Muscle of leg (tissue), 11 donors: Measurements from ENCODE around the gene CENPN. TPM values are rescaled to one million over a fixed set of nuclear protein-coding genes. Genes with fewer than 3 reads are reported as not detected.
A peak's percentile ranks its signal among the peaks of the same experiment; 100 is the strongest.

Source experiments
- DNase-seq: peaks from one replicate; pipeline ENCODE4 v3.0.0; 2013
- H3K27ac ChIP-seq: one replicate; pipeline ENCODE4 v1.5.1; 2013; ENCODE audit warnings: mild to moderate bottlenecking, low read length, control low read depth
- H3K27me3 ChIP-seq: one replicate; pipeline ENCODE4 v1.6.1; 2013; ENCODE audit warnings: low read length; ENCODE audit not compliant: control insufficient read depth, insufficient read depth
- H3K36me3 ChIP-seq: one replicate; pipeline ENCODE4 v1.6.1; 2013; ENCODE audit warnings: low read length; ENCODE audit not compliant: control insufficient read depth, insufficient read depth
- H3K4me1 ChIP-seq: one replicate; pipeline ENCODE4 v1.6.1; 2013; ENCODE audit warnings: low read length; ENCODE audit not compliant: control insufficient read depth, insufficient read depth
- H3K4me3 ChIP-seq: one replicate; pipeline ENCODE4 v1.5.1; 2013; ENCODE audit warnings: low read length, control low read depth
- H3K9me3 ChIP-seq: replicated peaks from 2 replicates; pipeline ENCODE4 v1.6.1; 2013; ENCODE audit warnings: low read depth, low read length; ENCODE audit not compliant: control insufficient read depth
- WGBS: methylation state at CpG from one replicate; pipeline ENCODE4 v1.1.5; 2013; ENCODE audit warnings: missing lambda C conversion rate; ENCODE audit not compliant: insufficient coverage; 5-methylcytosine and 5-hydroxymethylcytosine counted together
- polyA plus RNA-seq, 8 donors: library from polyadenylated mRNA; unstranded; fragments of 120-200 nt; gene quantifications; one replicate each; pipeline versions ENCODE4 v1.2.1 to v1.2.3, GENCODE V29; 2013; ENCODE audit warnings: inconsistent platforms in 1 of 8, low replicate concordance in 1 of 8; ENCODE audit not compliant: insufficient read length in 8 of 8, insufficient read depth in 1 of 8
- total RNA-seq: library from RNA; stranded (reverse); fragments of 120-200 nt; gene quantifications from one replicate; pipeline ENCODE4 v1.2.4, GENCODE V29; 2013

Gene CENPN
- total and polyA plus RNA-seq, 9 donors: 13.2 to 20.7 (median 16.0) TPM

GRCh38 chr16:80989801-80990200 is 17.2 kb upstream of the CENPN start:
- WGBS: no CpG with 5 or more reads among the region's 2 CpGs
- no peak for DNase-seq
- peaks cover 2% of the 10 kb centered on the region for H3K36me3 ChIP-seq
- no peak overlapping the region for H3K27ac ChIP-seq
- H3K4me1 ChIP-seq: no peaks in the 10 kb centered on the region
- no peaks in the 10 kb centered on the region for H3K27me3 ChIP-seq
- no peaks in the 10 kb centered on the region for H3K9me3 ChIP-seq
- no peak overlapping the region for H3K4me3 ChIP-seq

GRCh38 chr16:80990577-80990976 is 16.4 kb upstream of the CENPN start:
- no peak overlapping the region for H3K27ac ChIP-seq
- H3K9me3 ChIP-seq: no peaks in the 10 kb centered on the region
- WGBS: 100% methylated on average over 1 of the region's 3 CpGs
- no peak for DNase-seq
- no peak overlapping the region for H3K4me3 ChIP-seq
- peaks cover 2% of the 10 kb centered on the region for H3K36me3 ChIP-seq
- no peaks in the 10 kb centered on the region for H3K4me1 ChIP-seq
- H3K27me3 ChIP-seq: no peaks in the 10 kb centered on the region

- no peaks in the 10 kb centered on the region for H3K4me1 ChIP-seq
- DNase-seq: no peak
- WGBS: 83% methylated on average over 1 of the region's 2 CpGs
- no peak overlapping the region for H3K27ac ChIP-seq
- peaks cover 2% of the 10 kb centered on the region for H3K36me3 ChIP-seq
- H3K4me3 ChIP-seq: no peak overlapping the region
- H3K9me3 ChIP-seq: no peaks in the 10 kb centered on the region
- no peaks in the 10 kb centered on the region for H3K27me3 ChIP-seq
Observed at GRCh38 chr16:80990978-80991377, 16.0 kb upstream of the CENPN start.

- WGBS: no CpG with 5 or more reads among the region's 6 CpGs
- H3K4me3 ChIP-seq: no peak overlapping the region
- H3K27ac ChIP-seq: no peak overlapping the region
- H3K27me3 ChIP-seq: no peaks in the 10 kb centered on the region
- H3K4me1 ChIP-seq: no peaks in the 10 kb centered on the region
- no peaks in the 10 kb centered on the region for H3K9me3 ChIP-seq
- DNase-seq: no peak
- H3K36me3 ChIP-seq: peaks cover 2% of the 10 kb centered on the region
Observed at GRCh38 chr16:80991792-80992430, 15.1 kb upstream of the CENPN start.

GRCh38 chr16:80992676-80993293 is 14.2 kb upstream of the CENPN start:
- no peak for DNase-seq

GRCh38 chr16:80993307-80993706 is 13.7 kb upstream of the CENPN start:
- Histone ChIP-seq H3K9me3 (no peaks in the 10 kb centered on the region), H3K27me3 (no peaks in the 10 kb centered on the region), H3K4me3 (no peak overlapping the region), H3K27ac (peak overlapping the region; percentile 51), H3K4me1 (no peaks in the 10 kb centered on the region), H3K36me3 (peaks cover 2% of the 10 kb centered on the region)
- WGBS: 79% methylated on average over 4 of the region's 6 CpGs
- DNase-seq: no peak

More at GRCh38 chr16:80992676-80993293, 14.2 kb upstream of the CENPN start:
- Histone ChIP-seq H3K27ac (peak overlapping the region; percentile 51), H3K4me3 (no peak overlapping the region), H3K27me3 (no peaks in the 10 kb centered on the region), H3K4me1 (no peaks in the 10 kb centered on the region), H3K36me3 (peaks cover 2% of the 10 kb centered on the region), H3K9me3 (no peaks in the 10 kb centered on the region)
- WGBS: no CpG with 5 or more reads among the region's 3 CpGs

GRCh38 chr16:80993834-80994233 is 13.2 kb upstream of the CENPN start:
- DNase-seq: no peak
- no peak overlapping the region for H3K4me3 ChIP-seq
- no peak overlapping the region for H3K27ac ChIP-seq

GRCh38 chr16:80994451-80994850 is 12.6 kb upstream of the CENPN start:
- Histone ChIP-seq H3K27ac (no peak overlapping the region), H3K9me3 (no peaks in the 10 kb centered on the region), H3K27me3 (no peaks in the 10 kb centered on the region), H3K4me1 (no peaks in the 10 kb centered on the region), H3K4me3 (no peak overlapping the region), H3K36me3 (peaks cover 2% of the 10 kb centered on the region)
- DNase-seq: no peak

More at GRCh38 chr16:80993834-80994233, 13.2 kb upstream of the CENPN start:
- no peaks in the 10 kb centered on the region for H3K4me1 ChIP-seq
- no peaks in the 10 kb centered on the region for H3K9me3 ChIP-seq
- H3K27me3 ChIP-seq: no peaks in the 10 kb centered on the region
- peaks cover 2% of the 10 kb centered on the region for H3K36me3 ChIP-seq

GRCh38 chr16:80996688-80997138 is 10.3 kb upstream of the CENPN start:
- H3K4me3 ChIP-seq: no peak overlapping the region
- DNase-seq: no peak
- no peaks in the 10 kb centered on the region for H3K9me3 ChIP-seq
- H3K27me3 ChIP-seq: no peaks in the 10 kb centered on the region
- no peaks in the 10 kb centered on the region for H3K4me1 ChIP-seq
- H3K36me3 ChIP-seq: no peaks in the 10 kb centered on the region
- no peak overlapping the region for H3K27ac ChIP-seq
- WGBS: no CpG with 5 or more reads among the region's 4 CpGs

GRCh38 chr16:80997139-80997798 is 9.7 kb upstream of the CENPN start:
- DNase-seq: peak; percentile 22
- no peaks in the 10 kb centered on the region for H3K4me1 ChIP-seq
- H3K27ac ChIP-seq: no peak overlapping the region
- no peak overlapping the region for H3K4me3 ChIP-seq
- WGBS: 20% methylated on average over 1 of the region's 9 CpGs
- no peaks in the 10 kb centered on the region for H3K36me3 ChIP-seq
- no peaks in the 10 kb centered on the region for H3K9me3 ChIP-seq
- H3K27me3 ChIP-seq: no peaks in the 10 kb centered on the region
